RWPE2 (cell line): Measurements from ENCODE around the gene ANXA2R.
"Not testable (repeated sequence)": the region's sequence is repeated elsewhere in the genome, so short reads cannot be mapped to it uniquely, and the experiment has no call there.

ENCODE experiments used
- ATAC-seq: fragments of 200-7000 bp; cut with Tn5 transposase; 3 replicates; pipeline ENCODE4 v1.9.1; 2021; ENCODE audit warnings: low read depth
- DNase-seq: peaks from one replicate; pipeline ENCODE4 v3.0.0-alpha.2; 2020; ENCODE audit warnings: low spot score
- H3K27ac ChIP-seq: fragments of 450-650 bp; 2 replicates; pipeline ENCODE4 v1.5.1; 2017; ENCODE audit warnings: mild to moderate bottlenecking; ENCODE audit not compliant: poor library complexity, severe bottlenecking
- H3K27me3 ChIP-seq: fragments of 250-450 bp; sonication (Bioruptor Pico); 2 replicates; pipeline ENCODE4 v1.5.1; 2021; ENCODE audit warnings: mild to moderate bottlenecking, moderate library complexity; ENCODE audit not compliant: insufficient read depth, poor library complexity, severe bottlenecking
- H3K36me3 ChIP-seq: fragments of 250-450 bp; sonication (Bioruptor Pico); 2 replicates; pipeline ENCODE4 v1.5.1; 2020; ENCODE audit warnings: low read depth, mild to moderate bottlenecking, moderate library complexity
- H3K4me1 ChIP-seq: fragments of 250-450 bp; sonication (Bioruptor Pico); 2 replicates; pipeline ENCODE4 v1.5.1; 2021; ENCODE audit warnings: mild to moderate bottlenecking, moderate library complexity; ENCODE audit not compliant: insufficient read depth, poor library complexity, severe bottlenecking
- H3K4me3 ChIP-seq: fragments of 250-450 bp; sonication (Bioruptor Pico); 2 replicates; pipeline ENCODE4 v1.5.1; 2021; ENCODE audit warnings: mild to moderate bottlenecking, moderate library complexity; ENCODE audit not compliant: severe bottlenecking
- H3K9me3 ChIP-seq: fragments of 250-450 bp; sonication (Bioruptor Pico); 2 replicates; pipeline ENCODE4 v1.5.1; 2021; ENCODE audit warnings: mild to moderate bottlenecking, moderate library complexity; ENCODE audit not compliant: severe bottlenecking
- TF ChIP-seq, protein P1 (sequence below): fragments of 450-650 bp; IDR thresholded peaks from one replicate; pipeline ENCODE4 v1.5.1; 2017; ENCODE audit warnings: mild to moderate bottlenecking, moderate library complexity; ENCODE audit not compliant: poor library complexity, severe bottlenecking

The ANXA2R gene

GRCh38 chr5:43027054-43027785 lies 12.9 kb downstream of the ANXA2R start:
- Histone ChIP-seq H3K4me3 (no peak overlapping the region), H3K4me1 (no peaks in the 10 kb centered on the region), H3K27me3 (no peaks in the 10 kb centered on the region), H3K27ac (no peak overlapping the region), H3K36me3 (no peaks in the 10 kb centered on the region), H3K9me3 (no peaks in the 10 kb centered on the region)
- TF ChIP-seq, protein P1, sequence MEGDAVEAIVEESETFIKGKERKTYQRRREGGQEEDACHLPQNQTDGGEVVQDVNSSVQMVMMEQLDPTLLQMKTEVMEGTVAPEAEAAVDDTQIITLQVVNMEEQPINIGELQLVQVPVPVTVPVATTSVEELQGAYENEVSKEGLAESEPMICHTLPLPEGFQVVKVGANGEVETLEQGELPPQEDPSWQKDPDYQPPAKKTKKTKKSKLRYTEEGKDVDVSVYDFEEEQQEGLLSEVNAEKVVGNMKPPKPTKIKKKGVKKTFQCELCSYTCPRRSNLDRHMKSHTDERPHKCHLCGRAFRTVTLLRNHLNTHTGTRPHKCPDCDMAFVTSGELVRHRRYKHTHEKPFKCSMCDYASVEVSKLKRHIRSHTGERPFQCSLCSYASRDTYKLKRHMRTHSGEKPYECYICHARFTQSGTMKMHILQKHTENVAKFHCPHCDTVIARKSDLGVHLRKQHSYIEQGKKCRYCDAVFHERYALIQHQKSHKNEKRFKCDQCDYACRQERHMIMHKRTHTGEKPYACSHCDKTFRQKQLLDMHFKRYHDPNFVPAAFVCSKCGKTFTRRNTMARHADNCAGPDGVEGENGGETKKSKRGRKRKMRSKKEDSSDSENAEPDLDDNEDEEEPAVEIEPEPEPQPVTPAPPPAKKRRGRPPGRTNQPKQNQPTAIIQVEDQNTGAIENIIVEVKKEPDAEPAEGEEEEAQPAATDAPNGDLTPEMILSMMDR, result no peak
- DNase-seq (no peak), ATAC-seq (no peak)

DNA sequence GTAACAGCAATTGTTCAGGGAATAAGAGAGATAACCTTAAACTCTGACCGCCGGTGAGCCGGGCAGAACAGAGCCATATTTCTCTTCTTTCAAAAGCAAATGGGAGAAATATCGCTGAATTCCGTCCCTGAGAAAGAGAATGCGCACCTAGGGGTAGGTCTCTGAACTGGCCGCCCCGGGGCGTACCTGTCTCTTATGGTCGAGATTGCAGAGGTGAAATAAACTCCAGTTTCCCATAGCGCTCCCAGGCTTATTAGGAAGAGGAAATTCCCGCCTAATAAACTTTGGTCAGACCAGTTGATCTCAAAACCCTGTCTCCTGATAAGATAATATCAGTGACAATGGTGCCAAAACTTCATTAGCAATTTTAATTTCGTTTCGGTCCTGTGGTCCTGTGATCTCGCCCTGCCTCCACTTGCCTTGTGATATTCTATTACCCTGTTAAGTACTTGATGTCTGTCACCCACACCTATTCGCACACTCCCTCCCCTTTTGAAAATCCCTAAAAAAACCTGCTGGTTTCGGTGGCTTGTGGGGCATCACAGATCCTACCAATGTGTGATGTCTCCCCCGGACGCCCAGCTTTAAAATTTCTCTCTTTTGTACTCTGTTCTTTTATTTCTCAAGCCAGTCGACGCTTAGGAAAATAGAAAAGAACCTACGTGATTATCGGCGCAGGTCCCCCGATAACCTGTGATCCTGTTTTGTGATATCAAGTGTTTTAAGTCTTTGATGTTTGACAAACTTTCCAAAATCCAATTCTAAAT lies 14.8 kb downstream of the ANXA2R start:
- H3K27me3 ChIP-seq, ATAC-seq, H3K27ac ChIP-seq, H3K4me3 ChIP-seq, H3K4me1 ChIP-seq, H3K36me3 ChIP-seq, H3K9me3 ChIP-seq, DNase-seq: not testable (repeated sequence)

GRCh38 chr5:43024217-43024616 lies 15.9 kb downstream of the ANXA2R start:
- Histone ChIP-seq H3K4me1 (no peaks in the 10 kb centered on the region), H3K9me3 (no peaks in the 10 kb centered on the region), H3K4me3 (no peak overlapping the region), H3K27ac (no peak overlapping the region), H3K36me3 (no peaks in the 10 kb centered on the region), H3K27me3 (no peaks in the 10 kb centered on the region)
- ATAC-seq, result no peak
- TF ChIP-seq, protein P1, result no peak
- DNase-seq, result no peak

GRCh38 chr5:43021151-43021550 lies 19.0 kb downstream of the ANXA2R start:
- Histone ChIP-seq H3K27ac (no peak overlapping the region), H3K4me3 (no peak overlapping the region), H3K4me1 (no peaks in the 10 kb centered on the region), H3K9me3 (no peaks in the 10 kb centered on the region), H3K36me3 (no peaks in the 10 kb centered on the region), H3K27me3 (no peaks in the 10 kb centered on the region)
- no peak for ATAC-seq
- TF ChIP-seq, protein P1, result no peak
- DNase-seq, result no peak

DNA sequence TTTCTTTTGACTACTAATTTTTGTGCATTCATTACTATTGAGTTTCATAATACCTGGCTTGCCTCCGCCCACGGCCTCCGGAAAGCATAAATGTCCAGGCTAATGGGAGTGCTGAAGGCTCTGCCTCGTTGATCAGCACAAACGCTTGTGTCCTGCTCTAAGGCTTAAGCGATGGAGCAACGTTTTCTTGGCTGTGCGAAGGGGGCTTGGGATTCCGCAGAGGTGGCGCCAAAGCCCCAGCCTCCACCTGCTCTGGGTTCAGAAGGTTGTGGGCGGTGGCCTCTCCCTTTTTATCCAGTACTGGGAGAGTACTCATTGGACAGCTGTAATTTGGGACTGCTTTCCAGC lies 19.7 kb downstream of the ANXA2R start:
- Histone ChIP-seq H3K27me3 (no peaks in the 10 kb centered on the region), H3K27ac (no peak overlapping the region), H3K9me3 (no peaks in the 10 kb centered on the region), H3K36me3 (no peaks in the 10 kb centered on the region), H3K4me3 (peak overlapping the region; percentile 8), H3K4me1 (no peaks in the 10 kb centered on the region)
- TF ChIP-seq, protein P1, result peak; percentile 8
- ATAC-seq, result no peak
- no peak for DNase-seq
